K562 (cell line): ENCODE measurements around the gene SH2D3A. TPM values are rescaled to one million over a fixed set of nuclear protein-coding genes. Genes with fewer than 3 reads are reported as not detected.
A peak's percentile ranks its signal among the peaks of the same experiment; 100 is the strongest.

Experiments
- ATAC-seq: fragments of 200-7000 bp; cut with Tn5 transposase; 3 replicates; pipeline ENCODE4 v1.9.1; 2020; ENCODE audit warnings: moderate library complexity
- BruUV-seq: library from RNA; stranded (reverse); fragments of 400-500 nt; replicated peaks from 2 replicates; lab custom pipeline; 2021; lab: Mats Ljungman, UMichigan
- CTCF ChIA-PET: fragments of 300-600 bp; formaldehyde crosslinking; extraction: SDS; loops from one replicate; lab custom pipeline; 2021; ENCODE audit warnings: low intra/inter-chr PET ratio; lab: Yijun Ruan, JAX
- POLR2A ChIA-PET: fragments of 300-600, 350-650 bp; sonication (Branson Sonifier 250); formaldehyde crosslinking; extraction: SDS; loops from one replicate; lab custom pipeline; 2021; ENCODE audit warnings: antibody characterized with exemption, inconsistent platforms; lab: Yijun Ruan, JAX
- DNase-seq, 4 experiments: peaks; one replicate each; pipeline versions ENCODE4 v3.0.0 to v3.0.0-alpha.2; 2011 to 2018; ENCODE audit warnings: low spot score in 3 of 4, mixed read lengths in 3 of 4; ENCODE audit errors: extremely low read depth in 1 of 4
- FAIRE-seq: peaks from 2 replicates; lab custom pipeline; 2011; peaks lifted over from hg19 to GRCh38; lab: Jason Lieb, UNC
- H2AFZ ChIP-seq: 2 replicates; pipeline ENCODE4 v1.6.0; 2011; ENCODE audit warnings: low read depth, low read length, control low read depth, inconsistent platforms
- H3K27ac ChIP-seq: fragments of 200-600 bp; 3 replicates; pipeline ENCODE4 v1.8.0; 2011; ENCODE audit warnings: low read depth, mild to moderate bottlenecking, control low read depth, inconsistent platforms, low read length, moderate library complexity, mixed read lengths; ENCODE audit errors: extremely low read depth
- H3K27me3 ChIP-seq, 2 experiments: fragments of 300-600 bp in 1 of 2; 2 replicates in 1 of 2; 3 replicates in 1 of 2; pipeline versions ENCODE4 v1.6.0 to v1.8.0; 2011; ENCODE audit warnings: inconsistent platforms in 2 of 2, low read length in 2 of 2, mild to moderate bottlenecking in 1 of 2, mixed read lengths in 1 of 2, moderate library complexity in 1 of 2; ENCODE audit not compliant: control insufficient read depth in 2 of 2, insufficient read depth in 2 of 2
- H3K36me3 ChIP-seq: fragments of 300-600 bp; 3 replicates; pipeline ENCODE4 v1.8.0; 2011; ENCODE audit warnings: mild to moderate bottlenecking, low read length, inconsistent platforms; ENCODE audit not compliant: control insufficient read depth, insufficient read depth
- H3K4me1 ChIP-seq, 2 experiments: fragments of 200-600 bp in 1 of 2; replicated peaks in 1 of 2; 2 replicates in 1 of 2; 3 replicates in 1 of 2; pipeline versions ENCODE4 v1.5.1 to v1.8.0; 2011; ENCODE audit warnings: inconsistent platforms in 2 of 2, low read length in 2 of 2, mild to moderate bottlenecking in 1 of 2, mixed read lengths in 1 of 2, moderate library complexity in 1 of 2; ENCODE audit not compliant: control insufficient read depth in 2 of 2, insufficient read depth in 2 of 2
- H3K4me2 ChIP-seq: 2 replicates; pipeline ENCODE4 v1.6.1; 2011; ENCODE audit warnings: low read length, control low read depth, inconsistent platforms, mixed read lengths; ENCODE audit not compliant: insufficient read depth
- H3K4me3 ChIP-seq: fragments of 200-600 bp; sonication (generic), shearing (Covaris generic); 2 replicates; pipeline ENCODE4 v1.5.1; 2016; ENCODE audit warnings: control low read depth, inconsistent platforms
- H3K79me2 ChIP-seq: fragments of 200-600 bp; 3 replicates; pipeline ENCODE4 v1.8.0; 2011; ENCODE audit warnings: low read length, inconsistent platforms; ENCODE audit not compliant: control insufficient read depth, insufficient read depth
- H3K9ac ChIP-seq, 2 experiments: 2 replicates each; pipeline versions ENCODE4 v1.6.0 to v1.6.1; 2011; ENCODE audit warnings: low read depth in 2 of 2, low read length in 2 of 2, control low read depth in 1 of 2, inconsistent platforms in 1 of 2, mild to moderate bottlenecking in 1 of 2, mixed read lengths in 1 of 2; ENCODE audit not compliant: insufficient read depth in 1 of 2
- H3K9me1 ChIP-seq: one replicate; pipeline ENCODE4 v1.6.0; 2011; ENCODE audit warnings: inconsistent platforms, mild to moderate bottlenecking, low read length, moderate library complexity; ENCODE audit not compliant: control insufficient read depth, insufficient read depth
- H3K9me3 ChIP-seq: replicated peaks from 2 replicates; pipeline ENCODE4 v1.5.1; 2011; ENCODE audit warnings: low read depth, low read length, inconsistent platforms; ENCODE audit not compliant: control insufficient read depth, insufficient read depth
- H4K20me1 ChIP-seq: replicated peaks from 2 replicates; pipeline ENCODE4 v1.6.1; 2011; ENCODE audit warnings: low read length, inconsistent platforms, mixed read lengths; ENCODE audit not compliant: control insufficient read depth, insufficient read depth
- ATF7 ChIP-seq: fragments of 450-650 bp; IDR thresholded peaks from 2 replicates; pipeline ENCODE4 v1.7.1; 2014; ENCODE audit warnings: mild to moderate bottlenecking, moderate library complexity
- CBFB ChIP-seq: sonication (generic); formaldehyde crosslinking; IDR thresholded peaks from 2 replicates; pipeline ENCODE4 v1.4.0; 2020; ENCODE audit warnings: mild to moderate bottlenecking, missing genetic modification reagents
- ETV6 ChIP-seq, 3 experiments: fragments of 150-350 bp in 1 of 3; sonication (generic) in 1 of 3; formaldehyde crosslinking in 1 of 3; IDR thresholded peaks; 2 replicates each; pipeline versions ENCODE4 v1.6.1 to v1.8.0; 2014 to 2022; ENCODE audit warnings: borderline replicate concordance in 2 of 3, low read depth in 2 of 3, antibody characterized with exemption in 1 of 3, low read length in 1 of 3, mild to moderate bottlenecking in 1 of 3, missing genetic modification reagents in 1 of 3
- FIP1L1 ChIP-seq: fragments of 200-400 bp; formaldehyde crosslinking; IDR thresholded peaks from 2 replicates; pipeline ENCODE4 v1.6.1; 2018; ENCODE audit warnings: mild to moderate bottlenecking, low read depth, low read length; ENCODE audit not compliant: poor library complexity, severe bottlenecking
- KAT8 ChIP-seq: fragments of 450-650 bp; IDR thresholded peaks from 2 replicates; pipeline ENCODE4 v1.6.1; 2016; ENCODE audit warnings: low read depth, mild to moderate bottlenecking
- RCOR1 ChIP-seq, 2 experiments: IDR thresholded peaks; 2 replicates each; pipeline ENCODE4 v1.6.1; 2012; ENCODE audit warnings: low read depth in 2 of 2, low read length in 2 of 2, borderline replicate concordance in 1 of 2, improper control_type of control experiment in 1 of 2
- RFX5 ChIP-seq: IDR thresholded peaks from 2 replicates; pipeline ENCODE4 v1.6.1; 2011; ENCODE audit warnings: low read depth, mild to moderate bottlenecking, improper control_type of control experiment, low read length
- STAT5A ChIP-seq: IDR thresholded peaks from 2 replicates; pipeline ENCODE4 v1.6.1; 2012; ENCODE audit warnings: low read length, inconsistent platforms, borderline replicate concordance
- ZNF224 ChIP-seq: sonication (generic); formaldehyde crosslinking; IDR thresholded peaks from 2 replicates; pipeline ENCODE4 v1.8.0; 2022; ENCODE audit warnings: mild to moderate bottlenecking, missing genetic modification reagents
- ZNF431 ChIP-seq: sonication (generic); formaldehyde crosslinking; IDR thresholded peaks from 2 replicates; pipeline ENCODE4 v1.8.0; 2022; ENCODE audit warnings: mild to moderate bottlenecking, missing genetic modification reagents
- WGBS: fragments of 100-300 bp; shearing (Covaris generic); methylation state at CpG from one replicate; pipeline ENCODE4 v1.1.6; 2016; ENCODE audit warnings: low coverage, mixed read lengths; ENCODE audit not compliant: insufficient coverage; ENCODE audit errors: missing lambda C conversion rate; 5-methylcytosine and 5-hydroxymethylcytosine counted together
- in situ Hi-C: fragments of 300-500 bp; cut with MboI; formaldehyde crosslinking; loops from 4 replicates; pipeline ENCODE4 v1.15.0; 2018; ENCODE audit warnings: inconsistent platforms, mixed read lengths
- intact Hi-C: fragments of 100-400 bp; cut with micrococcal nuclease; formaldehyde crosslinking; loops from 2 replicates; pipeline ENCODE4 v1.14.2; 2022
- polyA plus RNA-seq, 8 experiments: library from polyadenylated mRNA; depleted of rRNA in 4 of 8; stranded (reverse) in 5 of 8; unstranded in 3 of 8; fragments of >200 nt; fragmentation: Nextera tagmentation in 2 of 8; fragmentation: Illumina TruSeq in 1 of 8; extraction: Ambion mirVana in 2 of 8; extraction: Trizol in 1 of 8; gene quantifications; 2 replicates each; pipeline versions ENCODE4 v1.2.1 to v1.2.3, GENCODE V29; 2011 to 2014; ENCODE audit warnings: inconsistent platforms in 1 of 8, missing spikeins in 1 of 8
- total RNA-seq, 7 experiments: library from RNA; depleted of rRNA in 6 of 7; stranded (reverse); fragments of >200 nt in 6 of 7; fragmentation: Illumina TruSeq in 2 of 7; extraction: Trizol in 2 of 7; gene quantifications; 2 replicates each; pipeline versions ENCODE4 v1.2.1 to v1.2.3, GENCODE V29; 2011 to 2021; ENCODE audit warnings: low replicate concordance in 1 of 7
- TF ChIP-seq, protein P1 (sequence below): conservative IDR thresholded peaks from 2 replicates; pipeline ENCODE4 v1.6.1; 2011; ENCODE audit warnings: low read depth, mild to moderate bottlenecking, low read length; ENCODE audit not compliant: control insufficient read depth
- TF ChIP-seq, protein P2 (sequence below): fragments of 450-650 bp; IDR thresholded peaks from 2 replicates; pipeline ENCODE4 v1.6.1; 2014; ENCODE audit warnings: low read depth, mild to moderate bottlenecking, moderate library complexity, borderline replicate concordance
- TF ChIP-seq, protein P3 (sequence below): sonication (generic); formaldehyde crosslinking; IDR thresholded peaks from 2 replicates; pipeline ENCODE4 v1.5.0; 2020; ENCODE audit warnings: missing genetic modification reagents
- TF ChIP-seq, protein P4 (sequence below): sonication (generic); formaldehyde crosslinking; IDR thresholded peaks from 2 replicates; pipeline ENCODE4 v1.8.1; 2022; ENCODE audit warnings: missing genetic modification reagents

Gene SH2D3A
- total and polyA plus RNA-seq, 9 of the 15 experiments (the other 6 are each of a cell fraction or from before 2014, with no cell fraction given): 0.75 to 26.3 (median 8.9) TPM

DNA sequence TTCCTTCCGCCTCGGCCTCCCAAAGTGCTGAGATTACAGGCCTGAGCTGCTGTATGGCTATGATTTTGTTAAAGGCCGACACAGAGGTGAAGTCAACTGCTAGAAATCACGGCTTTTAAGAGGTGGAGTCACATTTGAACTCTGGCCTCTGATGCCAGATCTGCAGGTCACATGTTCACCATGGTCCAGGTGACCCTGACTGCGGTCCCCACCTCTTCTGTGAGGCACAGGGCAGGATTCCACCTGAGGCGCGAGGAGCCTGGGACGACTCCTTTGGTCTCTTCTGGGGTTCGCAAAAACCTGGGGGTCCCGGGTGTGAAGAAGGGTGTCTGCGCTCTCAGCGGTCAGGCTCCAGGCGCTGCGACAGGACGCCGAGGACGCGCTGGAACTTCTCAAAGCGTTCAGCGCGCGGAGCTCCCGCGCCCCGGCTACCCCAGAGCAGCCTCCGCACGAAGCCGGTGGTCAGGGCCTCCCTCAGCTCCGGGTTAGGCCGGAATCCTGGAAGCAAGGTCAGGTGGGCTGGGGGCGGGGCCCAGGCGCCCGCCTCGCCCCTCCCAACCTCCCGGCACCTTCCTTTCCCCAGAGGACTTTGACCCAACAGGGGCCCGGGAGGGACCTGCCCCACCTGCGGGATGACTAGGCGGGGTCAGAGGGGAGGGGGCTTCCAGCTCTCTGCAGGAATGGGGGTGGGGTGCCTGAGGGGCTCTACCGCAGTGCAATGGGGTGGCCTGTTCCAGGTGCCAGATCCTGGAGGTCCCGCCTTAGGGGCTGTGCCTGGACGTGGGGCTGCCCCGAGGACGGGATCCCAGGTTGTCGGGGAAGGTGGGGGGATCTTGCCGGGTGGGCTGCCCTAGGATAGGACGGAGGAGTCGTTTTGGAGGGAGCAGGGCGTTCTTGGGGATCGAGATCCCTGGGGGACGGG, 14.7 kb downstream of the SH2D3A start:
- Histone ChIP-seq H3K9me3 (no peaks in the 10 kb centered on the region), H3K36me3 (peaks cover 62% of the 10 kb centered on the region; the same call in 2 of the 3 replicates), H3K4me3 (peak overlapping the region; percentile 36; the same call in 1 of the 2 replicates), H3K9ac (peak overlapping the region; percentile 58 to 87; a peak in 3 of 4 replicates), H2AFZ (peak overlapping the region; percentile 90), H3K79me2 (no peaks in the 10 kb centered on the region), H4K20me1 (no peaks in the 10 kb centered on the region; the same call in 1 of the 2 replicates), H3K4me2 (peak overlapping the region; percentile 74), H3K9me1 (no peaks in the 10 kb centered on the region), H3K4me1 (peaks cover 0 to 35% of the 10 kb centered on the region in 2 experiments; a peak in 3 of 5 replicates), H3K27ac (peak overlapping the region; percentile 77), H3K27me3 (no peaks in the 10 kb centered on the region)
- intact Hi-C loops: loop anchor here (1.0 kb wide), 1 partner anchor 15 kb away; the partner anchor contains the start of gene GPR108
- FAIRE-seq: no peak
- CTCF ChIA-PET: interaction anchor here (0.7 kb wide), 1 partner anchor 318 kb away, joined by 3 read pairs; no protein-coding TSS in a partner anchor
- DNase-seq: peak in 1 of 4 experiments; percentile 32
- BruUV-seq: no TSS peak
- POLR2A ChIA-PET: interaction anchor here (0.6 to 1.8 kb wide), 4 partner anchors 10 to 222 kb away, joined by 3 to 11 read pairs (median 3); partner anchors contain the start of gene TNFSF9
- 76% methylated on average over 29 of the region's 50 CpGs for WGBS
- no peak for ATAC-seq
- in situ Hi-C loops: no loop called here
- TF ChIP-seq KAT8 (no peak), ETV6 (IDR thresholded peaks at IDR 0.05; ENCODE audit: borderline replicate concordance in 1 of 2, low read depth in 2 of 2, low read length in 1 of 2) (no peak), ETV6 (CRISPR knock-in tag; IDR thresholded peaks at IDR 0.05; ENCODE audit: borderline replicate concordance) (no peak), ZNF431 (CRISPR knock-in tag) (no peak), ZNF224 (CRISPR knock-in tag) (no peak), FIP1L1 (peak; percentile 23), RCOR1 (IDR thresholded peaks at IDR 0.05; ENCODE audit: borderline replicate concordance in 1 of 2, low read depth in 2 of 2, low read length in 2 of 2) (no peak), ATF7 (no peak), CBFB (CRISPR knock-in tag) (no peak), STAT5A (no peak), RFX5 (no peak)
- TF ChIP-seq, protein P1, sequence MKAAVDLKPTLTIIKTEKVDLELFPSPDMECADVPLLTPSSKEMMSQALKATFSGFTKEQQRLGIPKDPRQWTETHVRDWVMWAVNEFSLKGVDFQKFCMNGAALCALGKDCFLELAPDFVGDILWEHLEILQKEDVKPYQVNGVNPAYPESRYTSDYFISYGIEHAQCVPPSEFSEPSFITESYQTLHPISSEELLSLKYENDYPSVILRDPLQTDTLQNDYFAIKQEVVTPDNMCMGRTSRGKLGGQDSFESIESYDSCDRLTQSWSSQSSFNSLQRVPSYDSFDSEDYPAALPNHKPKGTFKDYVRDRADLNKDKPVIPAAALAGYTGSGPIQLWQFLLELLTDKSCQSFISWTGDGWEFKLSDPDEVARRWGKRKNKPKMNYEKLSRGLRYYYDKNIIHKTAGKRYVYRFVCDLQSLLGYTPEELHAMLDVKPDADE: no peak
- TF ChIP-seq, protein P2, sequence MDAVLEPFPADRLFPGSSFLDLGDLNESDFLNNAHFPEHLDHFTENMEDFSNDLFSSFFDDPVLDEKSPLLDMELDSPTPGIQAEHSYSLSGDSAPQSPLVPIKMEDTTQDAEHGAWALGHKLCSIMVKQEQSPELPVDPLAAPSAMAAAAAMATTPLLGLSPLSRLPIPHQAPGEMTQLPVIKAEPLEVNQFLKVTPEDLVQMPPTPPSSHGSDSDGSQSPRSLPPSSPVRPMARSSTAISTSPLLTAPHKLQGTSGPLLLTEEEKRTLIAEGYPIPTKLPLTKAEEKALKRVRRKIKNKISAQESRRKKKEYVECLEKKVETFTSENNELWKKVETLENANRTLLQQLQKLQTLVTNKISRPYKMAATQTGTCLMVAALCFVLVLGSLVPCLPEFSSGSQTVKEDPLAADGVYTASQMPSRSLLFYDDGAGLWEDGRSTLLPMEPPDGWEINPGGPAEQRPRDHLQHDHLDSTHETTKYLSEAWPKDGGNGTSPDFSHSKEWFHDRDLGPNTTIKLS: no peak
- TF ChIP-seq, protein P3, sequence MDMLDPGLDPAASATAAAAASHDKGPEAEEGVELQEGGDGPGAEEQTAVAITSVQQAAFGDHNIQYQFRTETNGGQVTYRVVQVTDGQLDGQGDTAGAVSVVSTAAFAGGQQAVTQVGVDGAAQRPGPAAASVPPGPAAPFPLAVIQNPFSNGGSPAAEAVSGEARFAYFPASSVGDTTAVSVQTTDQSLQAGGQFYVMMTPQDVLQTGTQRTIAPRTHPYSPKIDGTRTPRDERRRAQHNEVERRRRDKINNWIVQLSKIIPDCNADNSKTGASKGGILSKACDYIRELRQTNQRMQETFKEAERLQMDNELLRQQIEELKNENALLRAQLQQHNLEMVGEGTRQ (CRISPR knock-in tag): 0 out of 2 replicates have a peak, but pooled peaks have one; percentile 3
- TF ChIP-seq, protein P4, sequence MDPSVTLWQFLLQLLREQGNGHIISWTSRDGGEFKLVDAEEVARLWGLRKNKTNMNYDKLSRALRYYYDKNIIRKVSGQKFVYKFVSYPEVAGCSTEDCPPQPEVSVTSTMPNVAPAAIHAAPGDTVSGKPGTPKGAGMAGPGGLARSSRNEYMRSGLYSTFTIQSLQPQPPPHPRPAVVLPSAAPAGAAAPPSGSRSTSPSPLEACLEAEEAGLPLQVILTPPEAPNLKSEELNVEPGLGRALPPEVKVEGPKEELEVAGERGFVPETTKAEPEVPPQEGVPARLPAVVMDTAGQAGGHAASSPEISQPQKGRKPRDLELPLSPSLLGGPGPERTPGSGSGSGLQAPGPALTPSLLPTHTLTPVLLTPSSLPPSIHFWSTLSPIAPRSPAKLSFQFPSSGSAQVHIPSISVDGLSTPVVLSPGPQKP (CRISPR knock-in tag): no peak
